GM18520 (cell line): ENCODE data around the gene LILRA2.
"Not testable (repeated sequence)": the region's sequence is repeated elsewhere in the genome, so short reads cannot be mapped to it uniquely, and the experiment has no call there.

Experiments
- ATAC-seq: cut with Tn5 transposase; IDR thresholded peaks from one replicate; pipeline ENCODE4 v1.9.1; 2021; ENCODE audit not compliant: unreplicated experiment

LILRA2 gene

GRCh38 chr19:54573330-54573872, at the start of gene LILRA2:
TSS of gene LILRA2 (plus strand) at chr19:54573790. CDS start at chr19:54573879, 89 bp downstream.
- ATAC-seq: no peak

- ATAC-seq: no peak
Observed at GRCh38 chr19:54525636-54526035, 48.0 kb upstream of the LILRA2 start.

GRCh38 chr19:54526972-54527371, 46.6 kb upstream of the LILRA2 start:
- ATAC-seq: no peak

GRCh38 chr19:54530866-54531265, 42.7 kb upstream of the LILRA2 start:
- no peak for ATAC-seq

- peak; percentile 66 for ATAC-seq
Observed at GRCh38 chr19:54532528-54532927, 41.1 kb upstream of the LILRA2 start.

GRCh38 chr19:54533476-54533875, 40.1 kb upstream of the LILRA2 start:
- ATAC-seq: no peak

- no peak for ATAC-seq
Observed at GRCh38 chr19:54534156-54534555, 39.4 kb upstream of the LILRA2 start.

- no peak for ATAC-seq
Observed at GRCh38 chr19:54535601-54536000, 38.0 kb upstream of the LILRA2 start.

GRCh38 chr19:54536956-54537355, 36.6 kb upstream of the LILRA2 start:
- ATAC-seq: no peak

GRCh38 chr19:54541712-54542111, 31.9 kb upstream of the LILRA2 start:
- no peak for ATAC-seq

GRCh38 chr19:54548806-54549205, 24.8 kb upstream of the LILRA2 start:
- no peak for ATAC-seq

- ATAC-seq: no peak
Observed at GRCh38 chr19:54549224-54549623, 24.4 kb upstream of the LILRA2 start.

- ATAC-seq: no peak
Observed at GRCh38 chr19:54551293-54551692, 22.3 kb upstream of the LILRA2 start.

- no peak for ATAC-seq
Observed at GRCh38 chr19:54551950-54552912, 21.4 kb upstream of the LILRA2 start.

- ATAC-seq: no peak
Observed at GRCh38 chr19:54552913-54553310, 20.7 kb upstream of the LILRA2 start.

- ATAC-seq: no peak
Observed at GRCh38 chr19:54554006-54554405, 19.6 kb upstream of the LILRA2 start.

GRCh38 chr19:54554896-54555295, 18.7 kb upstream of the LILRA2 start:
- ATAC-seq: no peak

GRCh38 chr19:54556194-54556593, 17.4 kb upstream of the LILRA2 start:
- no peak for ATAC-seq

- ATAC-seq: no peak
Observed at GRCh38 chr19:54558339-54558738, 15.3 kb upstream of the LILRA2 start.

- no peak for ATAC-seq
Observed at GRCh38 chr19:54560881-54561385, 12.7 kb upstream of the LILRA2 start.

GRCh38 chr19:54561840-54562239, 11.8 kb upstream of the LILRA2 start:
- ATAC-seq: no peak

GRCh38 chr19:54563206-54563605, 10.4 kb upstream of the LILRA2 start:
- not testable (repeated sequence) for ATAC-seq
